OCI-LY7 (cell line): ENCODE results near the gene LRP1B. TPM values are rescaled to one million over a fixed set of nuclear protein-coding genes. Genes with fewer than 3 reads are reported as not detected.

Experiments used
- BruUV-seq: library from RNA; stranded (reverse); fragments of 400-500 nt; replicated peaks from 2 replicates; lab custom pipeline; 2021; lab: Mats Ljungman, UMichigan
- CTCF ChIA-PET: fragments of 300-600 bp; sonication (Branson Sonifier 250); formaldehyde crosslinking; loops from one replicate; lab custom pipeline; 2022; ENCODE audit warnings: antibody characterized with exemption; ENCODE audit not compliant: unreplicated experiment; lab: Charles Lee
- POLR2A ChIA-PET: fragments of 300-600 bp; sonication (Branson Sonifier 250); formaldehyde crosslinking; loops from one replicate; lab custom pipeline; 2022; ENCODE audit warnings: antibody characterized with exemption; lab: Charles Lee
- DNase-seq: peaks from one replicate; pipeline ENCODE4 v3.0.0-alpha.2; 2015; ENCODE audit warnings: low spot score
- H2AFZ ChIP-seq: fragments of 200-600 bp; sonication (generic), shearing (Covaris generic); 2 replicates; pipeline ENCODE4 v1.6.1; 2014; ENCODE audit warnings: mild to moderate bottlenecking, antibody characterized with exemption, low read length, moderate library complexity
- H3K27ac ChIP-seq: fragments of 200-600 bp; sonication (generic); 2 replicates; pipeline ENCODE4 v1.5.1; 2014; ENCODE audit warnings: mixed run types, low read depth, mild to moderate bottlenecking, moderate library complexity, low read length, inconsistent platforms; ENCODE audit not compliant: poor library complexity, severe bottlenecking
- H3K36me3 ChIP-seq: fragments of 200-600 bp; sonication (generic); 2 replicates; pipeline ENCODE4 v1.6.1; 2014; ENCODE audit warnings: mild to moderate bottlenecking, antibody characterized with exemption, low read length, moderate library complexity, mixed read lengths; ENCODE audit not compliant: insufficient read depth
- H3K4me1 ChIP-seq: fragments of 200-600 bp; sonication (generic); 2 replicates; pipeline ENCODE4 v1.5.1; 2014; ENCODE audit warnings: mild to moderate bottlenecking, low read length; ENCODE audit not compliant: insufficient read depth, poor library complexity, severe bottlenecking
- H3K4me2 ChIP-seq: fragments of 200-600 bp; sonication (generic); 2 replicates; pipeline ENCODE4 v1.6.1; 2014; ENCODE audit warnings: mild to moderate bottlenecking, low read length
- H3K4me3 ChIP-seq: fragments of 200-600 bp; sonication (generic); 2 replicates; pipeline ENCODE4 v1.5.1; 2014; ENCODE audit warnings: mild to moderate bottlenecking, low read depth, low read length; ENCODE audit not compliant: poor library complexity, severe bottlenecking
- H3K79me2 ChIP-seq: fragments of 200-600 bp; sonication (generic); 2 replicates; pipeline ENCODE4 v1.6.1; 2016; ENCODE audit warnings: low read depth, mild to moderate bottlenecking, low read length, moderate library complexity, mixed read lengths; ENCODE audit not compliant: insufficient read depth
- H3K9me2 ChIP-seq: fragments of 200-600 bp; sonication (generic); 2 replicates; pipeline ENCODE4 v1.6.1; 2016; ENCODE audit warnings: mild to moderate bottlenecking, low read length, mixed read lengths; ENCODE audit not compliant: insufficient read depth
- H3K9me3 ChIP-seq: fragments of 200-600 bp; sonication (generic); 2 replicates; pipeline ENCODE4 v1.6.1; 2014; ENCODE audit warnings: mild to moderate bottlenecking, mixed run types, low read length, mixed read lengths
- H4K20me1 ChIP-seq: fragments of 200-600 bp; sonication (generic); 2 replicates; pipeline ENCODE4 v1.6.1; 2014; ENCODE audit warnings: mild to moderate bottlenecking, antibody characterized with exemption, low read length, moderate library complexity, mixed read lengths; ENCODE audit not compliant: insufficient read depth
- CTCF ChIP-seq: fragments of 200-600 bp; sonication (generic); conservative IDR thresholded peaks from 2 replicates; pipeline ENCODE4 v1.5.1; 2014; ENCODE audit warnings: mild to moderate bottlenecking, antibody characterized with exemption, low read length, moderate library complexity, mixed read lengths
- EZH2phosphoT487 ChIP-seq: fragments of 200-600 bp; sonication (generic); IDR thresholded peaks from 2 replicates; pipeline ENCODE4 v1.6.1; 2018; ENCODE audit warnings: low read depth, borderline replicate concordance, mild to moderate bottlenecking, mixed run types, antibody characterized with exemption, low read length, moderate library complexity, mixed read lengths
- intact Hi-C: fragments of 100-400 bp; cut with micrococcal nuclease; formaldehyde crosslinking; loops from one replicate; pipeline ENCODE4 v1.10.0; 2022; ENCODE audit not compliant: unreplicated experiment
- total RNA-seq, 2 experiments: library from RNA; depleted of rRNA in 1 of 2; stranded (reverse); fragments of >200 nt in 1 of 2; shearing (Covaris generic) in 1 of 2; gene quantifications; 2 replicates each; pipeline ENCODE4 v1.2.3, GENCODE V29; 2014 to 2022

LRP1B gene
- total RNA-seq, 2 experiments from 2014 or later = not detected

GRCh38 chr2:141118836-141119235 is 1012.0 kb downstream of the LRP1B start:
- Histone ChIP-seq H3K4me2 (no peak overlapping the region), H3K9me2 (no peaks in the 10 kb centered on the region), H3K79me2 (no peaks in the 10 kb centered on the region), H3K36me3 (no peaks in the 10 kb centered on the region), H3K4me3 (no peak overlapping the region), H4K20me1 (no peaks in the 10 kb centered on the region), H3K27ac (no peak overlapping the region), H3K4me1 (no peaks in the 10 kb centered on the region), H3K9me3 (no peaks in the 10 kb centered on the region), H2AFZ (no peak overlapping the region)
- BruUV-seq = no TSS peak
- TF ChIP-seq EZH2phosphoT487 (no peak), CTCF (no peak)
- ChIA-PET CTCF (no interaction called here), POLR2A (no interaction called here)
- no peak for DNase-seq
- intact Hi-C loops = no loop called here

DNA sequence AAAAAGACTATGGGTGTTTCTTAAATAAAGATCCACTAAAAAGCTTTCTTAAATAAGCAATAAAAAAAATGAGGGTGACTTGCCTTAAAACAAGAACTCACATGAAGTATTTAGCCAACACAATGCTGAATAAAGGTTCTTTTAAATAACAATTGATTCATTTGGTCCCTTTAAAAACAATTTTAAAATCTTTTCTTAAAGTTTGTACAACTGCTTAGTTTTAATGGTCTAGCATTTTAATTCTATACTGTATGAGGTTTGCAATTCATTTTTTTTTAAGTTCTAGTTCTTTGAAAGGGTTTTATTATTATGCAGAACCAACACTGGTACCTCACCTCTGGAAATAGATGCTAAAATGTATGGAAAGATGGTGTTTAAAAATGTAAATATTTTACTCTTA is 1017.5 kb downstream of the LRP1B start:
- intact Hi-C loops = no loop called here
- no TSS peak for BruUV-seq
- TF ChIP-seq EZH2phosphoT487 (no peak), CTCF (no peak)
- Histone ChIP-seq H3K9me2 (no peaks in the 10 kb centered on the region), H3K4me1 (no peaks in the 10 kb centered on the region), H3K79me2 (no peaks in the 10 kb centered on the region), H3K4me2 (no peak overlapping the region), H2AFZ (no peak overlapping the region), H3K9me3 (no peaks in the 10 kb centered on the region), H3K27ac (no peak overlapping the region), H3K4me3 (no peak overlapping the region), H3K36me3 (no peaks in the 10 kb centered on the region), H4K20me1 (no peaks in the 10 kb centered on the region)
- DNase-seq = no peak
- POLR2A ChIA-PET = no interaction called here
- CTCF ChIA-PET = no interaction called here

DNA sequence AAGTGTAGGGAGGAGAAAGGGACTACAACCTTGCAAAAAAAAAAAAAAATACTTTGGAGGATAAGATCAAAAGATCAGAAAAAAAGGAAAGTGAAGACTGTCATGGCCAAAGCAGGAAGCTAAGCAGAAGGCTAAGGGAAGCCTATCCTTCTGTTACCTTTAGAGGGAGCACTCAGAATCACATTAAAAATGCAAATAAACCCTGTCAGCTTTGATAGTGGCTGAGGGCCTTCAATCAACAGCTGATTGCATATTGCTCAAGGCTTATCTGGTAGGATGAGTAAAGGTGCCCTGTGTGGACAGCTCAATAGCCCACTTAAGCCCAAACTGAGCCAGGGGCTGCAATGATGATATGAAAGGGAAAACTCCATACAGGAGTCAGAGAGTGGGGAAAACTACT is 1021.2 kb downstream of the LRP1B start:
- H3K4me2 ChIP-seq = no peak overlapping the region
- no peak overlapping the region for H2AFZ ChIP-seq
- TF ChIP-seq EZH2phosphoT487 = no peak
- DNase-seq = no peak
- H4K20me1 ChIP-seq = no peaks in the 10 kb centered on the region
- H3K9me2 ChIP-seq = no peaks in the 10 kb centered on the region
- ChIA-PET POLR2A (interaction anchor here (0.5 to 0.9 kb wide), 2 partner anchors 28 to 1003 kb away, joined by 3 read pairs; no protein-coding TSS in a partner anchor), CTCF (interaction anchor here (0.6 kb wide), 1 partner anchor 1067 kb away, joined by 3 read pairs; no protein-coding TSS in a partner anchor)
- no peaks in the 10 kb centered on the region for H3K79me2 ChIP-seq
- no peaks in the 10 kb centered on the region for H3K36me3 ChIP-seq
- H3K27ac ChIP-seq = no peak overlapping the region
- no TSS peak for BruUV-seq
- intact Hi-C loops = no loop called here
- no peak overlapping the region for H3K4me3 ChIP-seq
- H3K4me1 ChIP-seq = no peaks in the 10 kb centered on the region
- H3K9me3 ChIP-seq = no peaks in the 10 kb centered on the region
